ENCODE results near the gene ACSL4. TPM values are rescaled to one million over a fixed set of nuclear protein-coding genes. Genes with fewer than 3 reads are reported as not detected.

The ACSL4 gene
- total RNA-seq, result 10 to 100 TPM; 36.2 to 39.4 TPM

DNA sequence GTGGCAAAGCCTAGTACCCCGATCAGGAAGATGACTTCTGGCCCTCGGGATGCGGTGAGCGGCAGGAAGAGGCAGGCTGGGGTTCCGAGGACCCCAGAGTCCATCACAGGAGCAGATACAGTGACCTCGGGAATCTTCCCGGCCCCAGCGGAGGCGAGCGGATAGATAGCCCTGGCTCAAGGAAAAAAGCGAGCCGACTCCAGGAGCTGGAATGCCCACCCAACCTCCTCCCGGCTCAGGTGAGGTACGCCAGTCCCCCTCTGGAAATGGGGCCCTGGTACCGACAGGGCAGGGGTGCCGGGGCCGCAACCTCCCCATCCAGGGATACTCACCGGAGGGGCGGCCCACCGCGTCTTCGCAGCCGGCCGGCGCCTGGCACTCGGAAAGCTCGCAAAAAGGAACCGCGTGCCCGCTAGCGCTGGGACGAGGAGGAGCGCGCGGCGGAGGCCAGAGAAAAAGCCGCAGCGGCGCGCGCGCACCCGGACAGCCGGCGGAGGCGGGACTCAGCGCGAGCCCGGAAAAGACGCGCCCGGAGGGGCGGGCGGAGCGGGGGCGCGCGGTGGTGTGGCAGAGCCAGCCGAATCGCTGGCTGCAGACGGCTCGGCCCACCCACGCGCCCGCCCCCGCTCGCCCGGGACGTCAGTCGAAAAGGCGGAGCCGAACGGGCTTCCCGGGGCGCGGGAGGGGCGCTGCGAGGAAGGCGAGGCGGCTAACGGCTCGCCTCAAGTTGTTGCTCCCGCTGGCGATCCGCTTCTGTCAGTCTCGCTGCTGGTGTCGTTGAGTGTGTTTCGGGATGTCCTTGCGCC lies at the start of gene ACSL4:
ACSL4 (minus strand) TSS at position 451 of the 806 bp plus-strand sequence. CDS start 49,894 bp downstream, outside the sequence.

DNA sequence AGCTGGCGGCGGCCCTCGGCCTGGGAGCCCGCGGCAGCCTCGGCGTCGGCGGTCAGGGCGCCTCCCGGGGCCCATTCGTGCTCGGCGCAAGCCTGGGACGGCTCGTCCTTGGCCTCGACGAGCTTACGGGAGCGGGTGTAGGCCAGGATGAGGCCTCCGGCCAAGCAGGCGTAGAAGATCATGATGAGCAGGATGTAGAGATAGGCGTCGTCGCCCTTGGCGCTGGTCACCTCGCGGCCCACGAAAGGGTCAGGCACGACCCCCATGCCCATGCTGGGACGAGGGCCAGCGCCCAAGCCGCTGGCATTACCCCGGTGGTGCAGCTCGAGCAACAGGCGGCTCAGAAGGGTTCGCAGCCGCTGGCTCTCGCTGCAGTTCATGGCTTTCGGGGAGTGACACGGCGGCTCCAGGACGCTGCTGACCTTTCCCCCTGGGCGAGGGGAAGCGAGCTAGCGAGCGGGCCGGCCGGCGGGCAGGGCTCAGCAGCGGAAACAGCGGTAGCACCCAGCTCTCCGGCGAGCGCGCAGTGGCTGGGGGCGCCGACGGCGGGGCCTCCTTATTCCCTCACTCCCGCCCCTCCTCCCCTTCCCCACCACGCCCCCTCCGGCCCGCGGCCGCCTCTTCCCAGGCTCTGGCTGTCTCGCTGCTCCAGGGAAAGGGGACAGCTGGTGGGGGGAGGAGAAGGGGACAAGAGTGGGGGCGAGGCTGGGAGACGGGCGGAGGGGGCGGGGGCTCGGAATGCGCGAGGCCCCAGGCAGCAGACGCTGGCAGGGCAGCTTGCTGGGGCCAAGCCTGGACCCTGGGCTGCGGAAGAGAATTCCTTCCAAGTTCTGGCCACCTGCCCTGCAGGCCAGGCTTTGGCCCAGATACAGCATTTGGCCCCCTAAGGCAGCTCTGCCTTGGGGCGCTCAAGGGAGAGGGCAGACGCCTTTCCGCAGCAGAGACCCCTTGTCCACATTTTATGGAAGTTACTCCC lies 108.1 kb downstream of the ACSL4 start, which contains the start of gene KCNE5:
KCNE5 (minus strand) TSS at position 532 of the 976 bp plus-strand sequence; CDS start at position 380, 152 bp downstream.

Other genes starting within 250 kb of the ACSL4 start
- gene NXT2, start 196.4 kb downstream of the ACSL4 start, total RNA-seq, result 10 to 100 TPM; 11.3 to 12.0 TPM
- under 1 TPM; 0.23 to 0.31 TPM for gene KCNE5, start 108.1 kb downstream of the ACSL4 start, total RNA-seq

All from activated naive CD4-positive, alpha-beta T cell treated with anti-CD3 and anti-CD28 coated beads, Interleukin-2, amount 10 ng/mL, durations not matched to agents 5 hours and 36 hours (primary cell).